ENCODE data around the gene RLBP1. TPM values are rescaled to one million over a fixed set of nuclear protein-coding genes. Genes with fewer than 3 reads are reported as not detected.

Gene RLBP1
- total and polyA plus RNA-seq, 2 of the 13 experiments (the other 11 are each of a cell fraction or from before 2014, with no cell fraction given): 0.07 TPM; not detected in 1

DNA sequence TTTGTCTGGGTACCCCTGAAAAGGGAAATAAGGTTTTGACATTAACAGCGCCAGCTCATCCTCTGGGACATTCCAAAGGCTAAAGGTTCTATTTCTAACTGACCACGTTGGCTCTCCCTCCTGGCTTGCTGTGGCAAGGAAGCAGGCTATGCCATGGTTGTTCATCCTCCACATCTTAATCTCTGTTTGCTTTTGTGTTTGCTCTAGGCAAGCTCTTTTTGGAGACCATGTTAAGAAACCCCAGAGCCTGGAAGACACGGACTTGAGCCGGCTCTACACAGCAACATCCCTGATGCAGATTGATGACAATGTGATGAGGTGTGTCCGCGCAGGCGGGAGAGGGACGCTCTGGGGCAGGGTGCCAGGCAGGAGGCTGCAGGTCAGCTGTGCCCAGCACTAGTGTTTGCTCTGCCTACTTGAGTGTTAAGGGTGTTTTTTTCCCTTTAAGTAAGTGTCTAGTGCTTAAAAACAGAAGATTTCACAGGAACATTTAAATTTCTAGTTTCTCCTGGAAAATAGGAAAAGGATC, 33.3 kb downstream of the RLBP1 start (continued):
- TF ChIP-seq ZNF205 (CRISPR knock-in tag; IDR thresholded peaks at IDR 0.05) (no peak), NFYC (CRISPR knock-in tag; IDR thresholded peaks at IDR 0.05) (no peak)

DNA sequence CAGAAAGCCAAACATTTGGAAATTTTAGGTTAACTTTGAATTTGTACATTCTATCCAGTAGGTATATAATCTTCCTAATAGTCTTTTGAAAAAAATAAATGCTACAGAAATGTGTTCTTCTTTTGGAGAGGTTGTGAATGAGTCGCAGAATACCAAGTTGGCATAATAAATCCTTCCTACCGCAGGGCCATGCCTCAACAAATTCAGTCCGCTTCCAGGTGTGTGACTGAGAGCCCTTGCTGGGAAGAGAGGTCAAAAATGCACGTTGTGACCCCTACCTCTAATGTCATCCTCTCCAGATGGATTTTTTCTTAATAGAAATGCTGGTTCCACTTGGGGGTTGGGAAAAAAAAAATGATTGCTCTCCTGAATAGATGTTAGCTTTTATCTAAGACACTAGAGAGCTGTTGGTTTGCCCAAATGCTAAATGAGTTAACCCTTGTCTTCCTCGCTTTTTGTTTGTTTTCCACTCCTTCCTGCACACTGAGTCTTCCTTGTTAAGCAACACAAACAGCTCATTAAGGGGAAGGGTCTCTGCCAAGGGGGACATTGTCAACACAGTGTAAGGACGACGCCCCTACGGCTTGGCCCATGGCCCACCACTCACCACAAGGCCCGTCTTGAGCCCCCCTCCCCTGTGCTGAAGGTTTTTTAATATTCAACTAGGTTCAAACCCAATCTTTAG, 33.9 kb downstream of the RLBP1 start:
- 93% methylated on average over 9 of the region's 9 CpGs for WGBS (ENCODE audit: low lambda C conversion rate)
- ATAC-seq (no peak), FAIRE-seq (no peak), DNase-seq (ENCODE audit: low spot score) (no peak)
- Histone ChIP-seq H3K4me1 (ENCODE audit: insufficient read depth, low read length) (peaks cover 8% of the 10 kb centered on the region), H3K9ac (ENCODE audit: insufficient read depth, low read depth, low read length) (no peak overlapping the region), H4K20me1 (ENCODE audit: insufficient read depth, low read length) (no peaks in the 10 kb centered on the region), H3K4me3 (replicated peaks in 1 of 3; ENCODE audit: insufficient read depth in 1 of 3, low read depth in 2 of 3, low read length in 3 of 3) (no peak overlapping the region), H3K9me3 (ENCODE audit: low read length) (no peaks in the 10 kb centered on the region), H3K36me3 (replicated peaks in 1 of 2; ENCODE audit: control insufficient read depth in 1 of 2, insufficient read depth in 2 of 2, low read length in 2 of 2) (peaks cover 9 to 52% of the 10 kb centered on the region in 2 experiments), H3K27me3 (ENCODE audit: control insufficient read depth in 1 of 2, insufficient read depth in 2 of 2, low read length in 2 of 2) (no peaks in the 10 kb centered on the region), H3K4me2 (ENCODE audit: low read depth, low read length) (no peak overlapping the region), H3K27ac (ENCODE audit: extremely low read length, insufficient read depth, low read length) (no peak overlapping the region), H2AFZ (ENCODE audit: low read length) (no peak overlapping the region), H3K79me2 (ENCODE audit: insufficient read depth, low read length) (no peaks in the 10 kb centered on the region)
- BruUV-seq (replicated peaks): no TSS peak
- in situ Hi-C loops (cut with HindIII; ENCODE audit: extremely low pct_ligation_motif_present, low pct_unique_long_range_greater_than_20kb): no loop called here
- intact Hi-C loops (cut with micrococcal nuclease; ENCODE audit: unreplicated experiment): no loop called here
- ChIA-PET POLR2A (no interaction called here), CTCF (ENCODE audit: low intra/inter-chr PET ratio, low total read pairs) (no interaction called here)
- TF ChIP-seq ZNF703 (CRISPR knock-in tag; IDR thresholded peaks at IDR 0.05; ENCODE audit: borderline replicate concordance) (no peak), ZNF83 (CRISPR knock-in tag; IDR thresholded peaks at IDR 0.05; ENCODE audit: borderline replicate concordance) (no peak), ZNF543 (CRISPR knock-in tag; IDR thresholded peaks at IDR 0.05) (no peak), ZNF607 (CRISPR knock-in tag; IDR thresholded peaks at IDR 0.05; ENCODE audit: borderline replicate concordance) (no peak), KLF12 (CRISPR knock-in tag; IDR thresholded peaks at IDR 0.05; ENCODE audit: borderline replicate concordance) (no peak), ZNF260 (CRISPR knock-in tag; IDR thresholded peaks at IDR 0.05; ENCODE audit: borderline replicate concordance, low read depth) (no peak), ZNF124 (CRISPR knock-in tag; IDR thresholded peaks at IDR 0.05) (no peak), ZNF441 (CRISPR knock-in tag; IDR thresholded peaks at IDR 0.05; ENCODE audit: borderline replicate concordance) (no peak), ZNF614 (CRISPR knock-in tag; IDR thresholded peaks at IDR 0.05; ENCODE audit: borderline replicate concordance) (no peak), GZF1 (CRISPR knock-in tag; IDR thresholded peaks at IDR 0.05) (no peak), ZSCAN12 (CRISPR knock-in tag; IDR thresholded peaks at IDR 0.05) (no peak)
- TF ChIP-seq, protein P1, sequence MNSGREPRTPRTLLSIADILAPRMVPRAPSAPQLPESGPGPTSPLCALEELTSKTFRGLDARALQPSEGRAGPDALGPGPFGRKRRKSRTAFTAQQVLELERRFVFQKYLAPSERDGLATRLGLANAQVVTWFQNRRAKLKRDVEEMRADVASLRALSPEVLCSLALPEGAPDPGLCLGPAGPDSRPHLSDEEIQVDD (CRISPR knock-in tag; IDR thresholded peaks at IDR 0.05; ENCODE audit: borderline replicate concordance): no peak
- TF ChIP-seq, protein P2, sequence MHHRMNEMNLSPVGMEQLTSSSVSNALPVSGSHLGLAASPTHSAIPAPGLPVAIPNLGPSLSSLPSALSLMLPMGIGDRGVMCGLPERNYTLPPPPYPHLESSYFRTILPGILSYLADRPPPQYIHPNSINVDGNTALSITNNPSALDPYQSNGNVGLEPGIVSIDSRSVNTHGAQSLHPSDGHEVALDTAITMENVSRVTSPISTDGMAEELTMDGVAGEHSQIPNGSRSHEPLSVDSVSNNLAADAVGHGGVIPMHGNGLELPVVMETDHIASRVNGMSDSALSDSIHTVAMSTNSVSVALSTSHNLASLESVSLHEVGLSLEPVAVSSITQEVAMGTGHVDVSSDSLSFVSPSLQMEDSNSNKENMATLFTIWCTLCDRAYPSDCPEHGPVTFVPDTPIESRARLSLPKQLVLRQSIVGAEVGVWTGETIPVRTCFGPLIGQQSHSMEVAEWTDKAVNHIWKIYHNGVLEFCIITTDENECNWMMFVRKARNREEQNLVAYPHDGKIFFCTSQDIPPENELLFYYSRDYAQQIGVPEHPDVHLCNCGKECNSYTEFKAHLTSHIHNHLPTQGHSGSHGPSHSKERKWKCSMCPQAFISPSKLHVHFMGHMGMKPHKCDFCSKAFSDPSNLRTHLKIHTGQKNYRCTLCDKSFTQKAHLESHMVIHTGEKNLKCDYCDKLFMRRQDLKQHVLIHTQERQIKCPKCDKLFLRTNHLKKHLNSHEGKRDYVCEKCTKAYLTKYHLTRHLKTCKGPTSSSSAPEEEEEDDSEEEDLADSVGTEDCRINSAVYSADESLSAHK (CRISPR knock-in tag; IDR thresholded peaks at IDR 0.05; ENCODE audit: borderline replicate concordance): no peak

Data from HepG2 (cell line).